C4-2B (cell line): ENCODE results near the gene EID3.

Experiments used
- H3K27ac ChIP-seq: fragments of 450-650 bp; 2 replicates; pipeline ENCODE4 v1.5.1; 2017
- CTCF ChIP-seq: fragments of 450-650 bp; conservative IDR thresholded peaks from 2 replicates; pipeline ENCODE4 v1.5.1; 2017; ENCODE audit warnings: mild to moderate bottlenecking
- ZFX ChIP-seq: fragments of 450-650 bp; IDR thresholded peaks from 2 replicates; pipeline ENCODE4 v1.6.1; 2017

Gene EID3

GRCh38 chr12:104296718-104297117, 6.8 kb upstream of the EID3 start:
- TF ChIP-seq ZFX = no peak
- no peak for TF ChIP-seq CTCF
- no peak overlapping the region for H3K27ac ChIP-seq

GRCh38 chr12:104297477-104298113, 5.9 kb upstream of the EID3 start:
- no peak for TF ChIP-seq CTCF
- TF ChIP-seq ZFX = no peak
- no peak overlapping the region for H3K27ac ChIP-seq

- no peak overlapping the region for H3K27ac ChIP-seq
- TF ChIP-seq ZFX = no peak
- no peak for TF ChIP-seq CTCF
These were observed 3.6 kb upstream of the EID3 start for GRCh38 chr12:104299842-104300481.

- H3K27ac ChIP-seq = no peak overlapping the region
- TF ChIP-seq ZFX = no peak
- TF ChIP-seq CTCF = no peak
These were observed 896 bp downstream of the EID3 start for GRCh38 chr12:104304261-104305009.

GRCh38 chr12:104305349-104305748, 1.8 kb downstream of the EID3 start:
- H3K27ac ChIP-seq = no peak overlapping the region

GRCh38 chr12:104306376-104306775, 2.8 kb downstream of the EID3 start:
- no peak overlapping the region for H3K27ac ChIP-seq
- no peak for TF ChIP-seq CTCF
- TF ChIP-seq ZFX = no peak

More at GRCh38 chr12:104305349-104305748, 1.8 kb downstream of the EID3 start:
- TF ChIP-seq ZFX (no peak), CTCF (no peak)
